Measurements from ENCODE around the gene CAMK1D. TPM values are rescaled to one million over a fixed set of nuclear protein-coding genes. Genes with fewer than 3 reads are reported as not detected.

The CAMK1D gene
- polyA plus RNA-seq, 2 of the 4 experiments (the other 2 are of a cell fraction) = 6.6 to 12.5 TPM

DNA sequence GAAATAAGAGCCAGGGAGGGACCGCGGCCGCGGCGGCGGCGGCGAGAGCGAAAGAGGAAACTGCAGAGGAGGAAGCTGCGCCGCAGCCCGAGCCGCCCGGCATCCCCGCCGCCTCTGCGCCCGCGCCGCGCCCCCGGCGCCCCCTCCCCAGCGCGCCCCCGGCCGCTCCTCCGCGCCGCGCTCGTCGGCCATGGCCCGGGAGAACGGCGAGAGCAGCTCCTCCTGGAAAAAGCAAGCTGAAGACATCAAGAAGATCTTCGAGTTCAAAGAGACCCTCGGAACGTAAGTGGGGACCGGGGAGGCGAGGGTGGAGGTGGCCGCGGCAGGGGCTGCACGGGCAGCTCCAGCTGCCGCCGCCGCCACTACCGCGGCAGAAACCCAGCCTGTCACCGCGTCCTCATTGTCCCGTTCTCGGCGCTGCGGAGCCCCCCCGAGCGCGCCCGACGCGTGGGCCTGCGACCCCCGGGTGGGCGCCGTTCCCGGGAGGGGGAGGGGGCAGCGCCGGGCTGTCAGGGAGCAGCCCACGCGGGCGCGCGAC is 351 bp downstream of the CAMK1D start:
- ChIA-PET POLR2A (interaction anchor here (1.3 to 1.6 kb wide), 2 partner anchors 56 to 84 kb away, joined by 3 to 4 read pairs; no protein-coding TSS in a partner anchor), CTCF (interaction anchor here (1.1 to 4.7 kb wide), 9 partner anchors 12 to 362 kb away, joined by 3 to 30 read pairs (median 6); no protein-coding TSS in a partner anchor)
- Histone ChIP-seq H3K4me1 (peaks cover 22% of the 10 kb centered on the region), H3K9me3 (no peaks in the 10 kb centered on the region), H3K27ac (peak overlapping the region; percentile 98 to 99), H3K4me2 (peak overlapping the region; percentile 99), H3K4me3 (peak overlapping the region; percentile 89)
- DNase-seq (ENCODE audit: low read depth in 1 of 2, low spot score in 1 of 2) (no peak), ATAC-seq (0 out of 6 replicates have a peak, but pooled peaks of 1 of the 2 experiments have one; percentile 10), FAIRE-seq (no peak)
- TF ChIP-seq ZSCAN20 (CRISPR knock-in tag; IDR thresholded peaks at IDR 0.05) (no peak), FOSL2 (IDR thresholded peaks at IDR 0.05) (no peak), FOSL2 (CRISPR knock-in tag; IDR thresholded peaks at IDR 0.05) (no peak), EHMT2 (IDR thresholded peaks at IDR 0.05; ENCODE audit: low read depth) (no peak), ZFP36 (IDR thresholded peaks at IDR 0.05; ENCODE audit: borderline replicate concordance, partially characterized antibody) (no peak), EHF (CRISPR knock-in tag; IDR thresholded peaks at IDR 0.05) (no peak), CHD2 (IDR thresholded peaks at IDR 0.05; ENCODE audit: low read length, partially characterized antibody) (no peak), ZNF302 (CRISPR knock-in tag; IDR thresholded peaks at IDR 0.05) (no peak)
- TF ChIP-seq, protein P1, sequence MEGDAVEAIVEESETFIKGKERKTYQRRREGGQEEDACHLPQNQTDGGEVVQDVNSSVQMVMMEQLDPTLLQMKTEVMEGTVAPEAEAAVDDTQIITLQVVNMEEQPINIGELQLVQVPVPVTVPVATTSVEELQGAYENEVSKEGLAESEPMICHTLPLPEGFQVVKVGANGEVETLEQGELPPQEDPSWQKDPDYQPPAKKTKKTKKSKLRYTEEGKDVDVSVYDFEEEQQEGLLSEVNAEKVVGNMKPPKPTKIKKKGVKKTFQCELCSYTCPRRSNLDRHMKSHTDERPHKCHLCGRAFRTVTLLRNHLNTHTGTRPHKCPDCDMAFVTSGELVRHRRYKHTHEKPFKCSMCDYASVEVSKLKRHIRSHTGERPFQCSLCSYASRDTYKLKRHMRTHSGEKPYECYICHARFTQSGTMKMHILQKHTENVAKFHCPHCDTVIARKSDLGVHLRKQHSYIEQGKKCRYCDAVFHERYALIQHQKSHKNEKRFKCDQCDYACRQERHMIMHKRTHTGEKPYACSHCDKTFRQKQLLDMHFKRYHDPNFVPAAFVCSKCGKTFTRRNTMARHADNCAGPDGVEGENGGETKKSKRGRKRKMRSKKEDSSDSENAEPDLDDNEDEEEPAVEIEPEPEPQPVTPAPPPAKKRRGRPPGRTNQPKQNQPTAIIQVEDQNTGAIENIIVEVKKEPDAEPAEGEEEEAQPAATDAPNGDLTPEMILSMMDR (IDR thresholded peaks at IDR 0.05) = no peak
- TF ChIP-seq, protein P2, sequence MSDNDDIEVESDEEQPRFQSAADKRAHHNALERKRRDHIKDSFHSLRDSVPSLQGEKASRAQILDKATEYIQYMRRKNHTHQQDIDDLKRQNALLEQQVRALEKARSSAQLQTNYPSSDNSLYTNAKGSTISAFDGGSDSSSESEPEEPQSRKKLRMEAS (IDR thresholded peaks at IDR 0.05) = no peak
- TF ChIP-seq, protein P3, sequence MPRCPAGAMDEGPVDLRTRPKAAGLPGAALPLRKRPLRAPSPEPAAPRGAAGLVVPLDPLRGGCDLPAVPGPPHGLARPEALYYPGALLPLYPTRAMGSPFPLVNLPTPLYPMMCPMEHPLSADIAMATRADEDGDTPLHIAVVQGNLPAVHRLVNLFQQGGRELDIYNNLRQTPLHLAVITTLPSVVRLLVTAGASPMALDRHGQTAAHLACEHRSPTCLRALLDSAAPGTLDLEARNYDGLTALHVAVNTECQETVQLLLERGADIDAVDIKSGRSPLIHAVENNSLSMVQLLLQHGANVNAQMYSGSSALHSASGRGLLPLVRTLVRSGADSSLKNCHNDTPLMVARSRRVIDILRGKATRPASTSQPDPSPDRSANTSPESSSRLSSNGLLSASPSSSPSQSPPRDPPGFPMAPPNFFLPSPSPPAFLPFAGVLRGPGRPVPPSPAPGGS (IDR thresholded peaks at IDR 0.05) = no peak
- WGBS (ENCODE audit: missing lambda C conversion rate) = under 1% methylated on average over 23 of the region's 73 CpGs

DNA sequence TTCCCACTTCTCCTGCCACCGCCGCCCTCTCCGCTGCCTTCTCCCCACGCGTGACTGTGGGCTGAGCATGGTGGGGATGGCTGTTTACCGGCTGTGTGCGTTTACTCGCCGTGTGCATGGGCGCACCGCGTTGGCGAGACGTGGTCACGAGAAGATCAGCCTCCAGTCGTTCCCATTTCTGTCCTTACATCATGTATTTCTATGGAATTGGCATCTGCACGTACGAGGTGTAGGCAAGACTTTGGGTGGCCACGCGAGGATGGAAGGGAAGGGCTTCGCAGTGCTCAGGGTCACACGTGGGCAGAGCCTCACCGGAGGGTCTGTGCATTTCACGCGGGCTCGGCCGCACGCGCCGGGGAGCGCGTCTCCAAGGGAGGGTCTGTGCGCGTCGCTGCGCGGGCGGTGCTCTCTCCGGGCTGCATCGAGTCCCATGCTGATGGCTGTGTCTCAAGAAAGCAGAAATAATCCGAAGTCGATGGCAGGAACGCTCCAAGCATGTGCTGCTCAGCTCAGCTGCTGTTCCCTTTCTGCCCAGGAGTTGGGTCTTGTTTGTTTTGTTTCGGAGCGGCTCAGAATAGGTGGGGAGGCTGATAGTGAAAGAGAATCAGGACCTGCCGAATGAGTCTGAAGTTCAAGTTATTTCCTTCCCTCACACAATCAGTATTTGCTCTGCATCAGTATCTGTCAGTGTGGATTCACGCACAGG is 973 bp downstream of the CAMK1D start:
- DNase-seq (ENCODE audit: low read depth in 1 of 2, low spot score in 1 of 2) (peak; percentile 51 to 52), ATAC-seq (peak; percentile 35 to 64), FAIRE-seq (no peak)
- H3K4me2 ChIP-seq = peak overlapping the region; percentile 99
- peak overlapping the region; percentile 98 to 99 for H3K27ac ChIP-seq
- no peaks in the 10 kb centered on the region for H3K9me3 ChIP-seq
- H3K4me1 ChIP-seq = peaks cover 22% of the 10 kb centered on the region
- H3K4me3 ChIP-seq = peak overlapping the region; percentile 89
- CTCF ChIA-PET = interaction anchor here (0.6 to 4.7 kb wide), 11 partner anchors 10 to 361 kb away, joined by 3 to 30 read pairs (median 5); no protein-coding TSS in a partner anchor
- WGBS (ENCODE audit: missing lambda C conversion rate) = 3% methylated on average over 18 of the region's 47 CpGs
- POLR2A ChIA-PET = no interaction called here
- no peak for TF ChIP-seq POLR2AphosphoS2 (conservative IDR thresholded peaks at IDR 0.05; ENCODE audit: low read length)
- TF ChIP-seq RNF2 (IDR thresholded peaks at IDR 0.05; ENCODE audit: borderline replicate concordance, low read depth) = no peak
- TF ChIP-seq, protein P4, sequence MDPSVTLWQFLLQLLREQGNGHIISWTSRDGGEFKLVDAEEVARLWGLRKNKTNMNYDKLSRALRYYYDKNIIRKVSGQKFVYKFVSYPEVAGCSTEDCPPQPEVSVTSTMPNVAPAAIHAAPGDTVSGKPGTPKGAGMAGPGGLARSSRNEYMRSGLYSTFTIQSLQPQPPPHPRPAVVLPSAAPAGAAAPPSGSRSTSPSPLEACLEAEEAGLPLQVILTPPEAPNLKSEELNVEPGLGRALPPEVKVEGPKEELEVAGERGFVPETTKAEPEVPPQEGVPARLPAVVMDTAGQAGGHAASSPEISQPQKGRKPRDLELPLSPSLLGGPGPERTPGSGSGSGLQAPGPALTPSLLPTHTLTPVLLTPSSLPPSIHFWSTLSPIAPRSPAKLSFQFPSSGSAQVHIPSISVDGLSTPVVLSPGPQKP (IDR thresholded peaks at IDR 0.05; ENCODE audit: low read depth, low read length) = no peak
- no peak for TF ChIP-seq CBX2 (IDR thresholded peaks at IDR 0.05; ENCODE audit: borderline replicate concordance, low read depth)
- TF ChIP-seq, protein P5, sequence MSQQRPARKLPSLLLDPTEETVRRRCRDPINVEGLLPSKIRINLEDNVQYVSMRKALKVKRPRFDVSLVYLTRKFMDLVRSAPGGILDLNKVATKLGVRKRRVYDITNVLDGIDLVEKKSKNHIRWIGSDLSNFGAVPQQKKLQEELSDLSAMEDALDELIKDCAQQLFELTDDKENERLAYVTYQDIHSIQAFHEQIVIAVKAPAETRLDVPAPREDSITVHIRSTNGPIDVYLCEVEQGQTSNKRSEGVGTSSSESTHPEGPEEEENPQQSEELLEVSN (IDR thresholded peaks at IDR 0.05; ENCODE audit: borderline replicate concordance, low read depth) = peak; percentile 62
- TF ChIP-seq EHMT2 (IDR thresholded peaks at IDR 0.05; ENCODE audit: low read depth) = no peak
- peak; percentile 69; the same call in 1 of the 2 replicates for TF ChIP-seq HDAC2 (IDR thresholded peaks at IDR 0.05)
- no peak for TF ChIP-seq EP300 (IDR thresholded peaks at IDR 0.05)
- no peak for TF ChIP-seq SREBF2 (IDR thresholded peaks at IDR 0.05)
- no peak for TF ChIP-seq MAFK (IDR thresholded peaks at IDR 0.05; ENCODE audit: partially characterized antibody)
- no peak for TF ChIP-seq CEBPB (IDR thresholded peaks at IDR 0.05)
- no peak for TF ChIP-seq HOXB5 (CRISPR knock-in tag; IDR thresholded peaks at IDR 0.05)
- TF ChIP-seq, protein P6, sequence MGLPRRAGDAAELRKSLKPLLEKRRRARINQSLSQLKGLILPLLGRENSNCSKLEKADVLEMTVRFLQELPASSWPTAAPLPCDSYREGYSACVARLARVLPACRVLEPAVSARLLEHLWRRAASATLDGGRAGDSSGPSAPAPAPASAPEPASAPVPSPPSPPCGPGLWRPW (IDR thresholded peaks at IDR 0.05) = no peak
- TF ChIP-seq SMC3 (IDR thresholded peaks at IDR 0.05) = no peak
- TF ChIP-seq ZFP36 (IDR thresholded peaks at IDR 0.05; ENCODE audit: borderline replicate concordance, partially characterized antibody) = no peak
- no peak for TF ChIP-seq ZSCAN20 (CRISPR knock-in tag; IDR thresholded peaks at IDR 0.05)
- no peak for TF ChIP-seq TP53 (CRISPR knock-in tag; IDR thresholded peaks at IDR 0.05)
- TF ChIP-seq, protein P2 (IDR thresholded peaks at IDR 0.05) = peak; percentile 83
- TF ChIP-seq, protein P1 (IDR thresholded peaks at IDR 0.05) = no peak
- TF ChIP-seq, protein P3 (IDR thresholded peaks at IDR 0.05) = no peak
